ENCODE data around the gene UBE2QL1. TPM values are rescaled to one million over a fixed set of nuclear protein-coding genes. Genes with fewer than 3 reads are reported as not detected.

UBE2QL1 gene
- total RNA-seq, 1 donor from 2014 or later = 0.73 TPM

DNA sequence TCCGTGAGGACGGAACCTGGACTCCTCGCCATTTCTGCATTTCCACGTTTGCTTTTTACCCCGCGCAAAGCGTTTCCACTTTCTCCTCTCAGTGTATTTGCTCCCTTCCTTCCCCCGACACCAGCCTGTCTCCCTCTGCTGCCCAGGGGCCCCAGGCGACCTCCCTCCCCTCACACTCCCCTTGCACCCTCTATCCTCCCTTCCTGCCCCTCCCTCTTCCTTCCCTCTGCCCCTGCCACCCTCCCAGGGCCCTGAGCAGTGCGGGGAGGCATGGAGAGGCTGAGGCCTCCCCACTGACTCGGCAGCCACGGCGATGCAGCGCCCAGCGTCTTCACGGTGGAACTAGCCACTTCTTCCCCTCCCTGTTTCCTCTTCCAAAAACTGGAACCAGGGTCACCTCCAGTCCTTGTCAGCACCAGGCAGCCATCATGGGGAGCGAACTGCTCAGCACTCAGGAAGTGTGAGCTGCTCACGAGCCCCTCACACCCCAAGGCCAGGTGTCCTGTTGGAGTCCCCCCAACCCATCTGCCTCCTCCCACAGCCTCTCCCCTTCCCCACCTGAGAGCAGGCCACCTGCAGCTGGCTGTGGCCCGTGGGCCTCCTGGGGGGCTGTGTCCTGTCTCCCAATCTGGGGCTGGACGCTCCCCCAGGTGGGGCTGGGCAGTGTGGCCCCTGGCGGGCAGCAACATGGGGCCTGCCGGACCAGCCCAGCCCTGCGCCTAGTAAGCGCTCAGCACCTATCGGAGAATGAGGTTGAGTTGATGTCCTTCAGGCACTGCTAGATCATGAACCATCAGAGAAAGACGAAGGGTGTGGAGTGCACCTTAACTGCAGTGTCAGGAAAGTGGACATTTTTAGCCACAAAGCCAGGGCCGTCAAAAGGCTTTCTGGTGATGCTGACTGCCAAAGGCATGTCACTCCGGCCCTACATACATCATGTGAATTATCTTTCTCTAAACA is 17.5 kb downstream of the UBE2QL1 start:
- Mint-ChIP-seq H3K36me3 (ENCODE audit: low read depth) (no peaks in the 10 kb centered on the region), H3K9me3 (no peaks in the 10 kb centered on the region), H3K27ac (no peak overlapping the region), H3K4me1 (ENCODE audit: low read depth) (no peaks in the 10 kb centered on the region), H3K27me3 (ENCODE audit: insufficient read depth) (peaks cover 9% of the 10 kb centered on the region), H3K4me3 (no peak overlapping the region)
- no peak for DNase-seq (ENCODE audit: low spot score)
- intact Hi-C loops (cut with micrococcal nuclease) = no loop called here

- no peak overlapping the region for H3K27ac Mint-ChIP-seq
- no peak for DNase-seq (ENCODE audit: low spot score)
- no peak overlapping the region for H3K4me3 Mint-ChIP-seq
- H3K9me3 Mint-ChIP-seq = no peaks in the 10 kb centered on the region
- no peaks in the 10 kb centered on the region for H3K36me3 Mint-ChIP-seq (ENCODE audit: low read depth)
- intact Hi-C loops (cut with micrococcal nuclease) = no loop called here
- H3K4me1 Mint-ChIP-seq (ENCODE audit: low read depth) = no peaks in the 10 kb centered on the region
- H3K27me3 Mint-ChIP-seq (ENCODE audit: insufficient read depth) = peaks cover 9% of the 10 kb centered on the region
Observed at GRCh38 chr5:6466975-6467567, 18.4 kb downstream of the UBE2QL1 start.

DNA sequence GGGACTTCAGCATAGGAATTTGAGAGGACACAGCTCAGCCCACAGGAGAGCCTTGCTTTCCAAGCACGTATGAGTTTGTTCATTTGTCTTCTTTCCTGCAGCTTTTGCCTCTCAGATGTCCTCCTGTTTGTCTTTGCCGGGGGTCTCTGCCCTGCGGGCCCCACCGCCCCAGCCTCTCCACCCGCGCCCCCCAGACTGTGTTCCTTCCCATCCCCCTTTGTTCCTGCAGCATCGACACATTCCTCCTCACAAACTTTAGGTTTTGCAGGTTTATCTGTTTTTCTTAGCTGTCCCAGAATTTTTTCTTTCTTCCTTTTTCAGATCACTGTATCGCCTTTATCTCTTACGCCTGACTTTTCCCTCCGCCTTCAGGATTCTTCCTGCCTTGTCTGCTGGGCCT is 18.9 kb downstream of the UBE2QL1 start:
- H3K4me1 Mint-ChIP-seq (ENCODE audit: low read depth) = no peaks in the 10 kb centered on the region
- no peaks in the 10 kb centered on the region for H3K9me3 Mint-ChIP-seq
- intact Hi-C loops (cut with micrococcal nuclease) = no loop called here
- no peak for DNase-seq (ENCODE audit: low spot score)
- H3K4me3 Mint-ChIP-seq = no peak overlapping the region
- H3K36me3 Mint-ChIP-seq (ENCODE audit: low read depth) = no peaks in the 10 kb centered on the region
- no peak overlapping the region for H3K27ac Mint-ChIP-seq
- peaks cover 9% of the 10 kb centered on the region for H3K27me3 Mint-ChIP-seq (ENCODE audit: insufficient read depth)

DNA sequence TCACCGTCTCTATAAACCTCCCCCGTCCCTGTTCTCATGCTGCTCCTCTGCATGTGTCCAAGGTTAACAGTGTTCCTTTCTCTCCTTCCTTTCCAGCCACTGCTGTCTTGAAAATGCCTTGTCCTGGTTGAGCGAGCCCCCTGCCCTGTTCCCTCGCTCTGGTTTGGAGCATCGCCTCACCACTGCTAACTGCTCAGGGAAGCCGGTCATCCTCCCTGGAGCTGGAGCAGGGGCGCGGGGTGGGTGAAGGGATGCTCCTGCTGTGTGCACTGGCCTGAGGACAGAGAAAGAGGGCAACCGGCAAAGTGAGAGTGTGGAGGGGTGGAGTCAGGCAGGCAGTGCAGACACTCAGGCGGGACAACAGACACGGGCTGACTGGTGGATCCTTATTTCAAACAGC is 19.4 kb downstream of the UBE2QL1 start:
- Mint-ChIP-seq H3K27me3 (ENCODE audit: insufficient read depth) (peaks cover 9% of the 10 kb centered on the region), H3K4me1 (ENCODE audit: low read depth) (no peaks in the 10 kb centered on the region), H3K36me3 (ENCODE audit: low read depth) (no peaks in the 10 kb centered on the region), H3K9me3 (no peaks in the 10 kb centered on the region), H3K4me3 (no peak overlapping the region), H3K27ac (no peak overlapping the region)
- DNase-seq (ENCODE audit: low spot score) = no peak
- intact Hi-C loops (cut with micrococcal nuclease) = no loop called here

- no peak overlapping the region for H3K27ac Mint-ChIP-seq
- no peaks in the 10 kb centered on the region for H3K4me1 Mint-ChIP-seq (ENCODE audit: low read depth)
- H3K36me3 Mint-ChIP-seq (ENCODE audit: low read depth) = no peaks in the 10 kb centered on the region
- H3K4me3 Mint-ChIP-seq = no peak overlapping the region
- intact Hi-C loops (cut with micrococcal nuclease) = no loop called here
- no peak for DNase-seq (ENCODE audit: low spot score)
- H3K9me3 Mint-ChIP-seq = no peaks in the 10 kb centered on the region
- H3K27me3 Mint-ChIP-seq (ENCODE audit: insufficient read depth) = peaks cover 9% of the 10 kb centered on the region
Observed at GRCh38 chr5:6468870-6469269, 20.2 kb downstream of the UBE2QL1 start.

- Mint-ChIP-seq H3K36me3 (ENCODE audit: low read depth) (no peaks in the 10 kb centered on the region), H3K27ac (no peak overlapping the region), H3K27me3 (ENCODE audit: insufficient read depth) (peaks cover 9% of the 10 kb centered on the region), H3K4me3 (no peak overlapping the region), H3K4me1 (ENCODE audit: low read depth) (no peaks in the 10 kb centered on the region), H3K9me3 (no peaks in the 10 kb centered on the region)
- intact Hi-C loops (cut with micrococcal nuclease) = no loop called here
- DNase-seq (ENCODE audit: low spot score) = no peak
Observed at GRCh38 chr5:6469836-6470235, 21.2 kb downstream of the UBE2QL1 start.

DNA sequence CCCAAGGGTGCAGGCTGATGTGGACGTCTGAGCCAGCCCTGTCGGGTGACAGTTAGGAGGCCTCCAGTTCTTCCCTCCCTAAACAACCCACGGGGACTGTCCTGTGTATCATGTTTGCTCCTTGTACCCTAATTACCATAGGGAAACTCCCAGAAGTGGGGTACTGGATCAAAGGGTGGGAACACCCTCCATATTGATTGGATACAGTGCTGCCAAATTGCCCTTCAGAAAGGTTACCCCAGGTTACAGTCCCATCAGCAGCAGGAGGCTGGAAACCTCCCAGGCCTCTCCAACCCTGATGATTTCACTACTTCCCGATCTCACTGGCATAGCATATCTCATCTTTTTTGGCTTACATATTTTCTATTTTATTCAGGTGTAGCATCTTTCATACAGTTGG is 22.0 kb downstream of the UBE2QL1 start:
- H3K4me1 Mint-ChIP-seq (ENCODE audit: low read depth) = no peaks in the 10 kb centered on the region
- H3K27ac Mint-ChIP-seq = no peak overlapping the region
- no peaks in the 10 kb centered on the region for H3K36me3 Mint-ChIP-seq (ENCODE audit: low read depth)
- H3K27me3 Mint-ChIP-seq (ENCODE audit: insufficient read depth) = peaks cover 9% of the 10 kb centered on the region
- H3K4me3 Mint-ChIP-seq = no peak overlapping the region
- H3K9me3 Mint-ChIP-seq = no peaks in the 10 kb centered on the region
- intact Hi-C loops (cut with micrococcal nuclease) = no loop called here
- no peak for DNase-seq (ENCODE audit: low spot score)

DNA sequence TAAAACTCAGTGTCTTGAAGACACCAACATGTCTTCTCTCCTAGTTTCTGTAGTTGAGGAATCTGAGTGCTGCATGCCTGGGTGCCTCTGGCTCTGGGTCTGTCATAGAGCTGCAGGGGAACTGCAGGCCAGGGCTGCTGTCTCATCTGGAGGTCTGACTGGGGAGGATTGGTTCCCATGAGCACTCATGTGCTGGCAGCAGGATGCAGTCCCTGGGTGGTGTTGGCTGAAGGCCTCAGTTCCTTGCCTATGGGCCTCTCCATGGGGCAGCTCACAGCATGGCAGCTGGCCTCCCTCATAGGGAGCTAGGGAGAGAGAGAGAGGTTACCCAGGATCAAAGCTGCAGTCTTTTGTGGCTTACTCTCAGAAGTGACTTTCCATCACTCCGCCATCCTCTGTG is 22.6 kb downstream of the UBE2QL1 start:
- Mint-ChIP-seq H3K27me3 (ENCODE audit: insufficient read depth) (peaks cover 9% of the 10 kb centered on the region), H3K4me3 (no peak overlapping the region), H3K27ac (no peak overlapping the region), H3K9me3 (no peaks in the 10 kb centered on the region), H3K36me3 (ENCODE audit: low read depth) (no peaks in the 10 kb centered on the region), H3K4me1 (ENCODE audit: low read depth) (no peaks in the 10 kb centered on the region)
- no peak for DNase-seq (ENCODE audit: low spot score)
- intact Hi-C loops (cut with micrococcal nuclease) = no loop called here

DNA sequence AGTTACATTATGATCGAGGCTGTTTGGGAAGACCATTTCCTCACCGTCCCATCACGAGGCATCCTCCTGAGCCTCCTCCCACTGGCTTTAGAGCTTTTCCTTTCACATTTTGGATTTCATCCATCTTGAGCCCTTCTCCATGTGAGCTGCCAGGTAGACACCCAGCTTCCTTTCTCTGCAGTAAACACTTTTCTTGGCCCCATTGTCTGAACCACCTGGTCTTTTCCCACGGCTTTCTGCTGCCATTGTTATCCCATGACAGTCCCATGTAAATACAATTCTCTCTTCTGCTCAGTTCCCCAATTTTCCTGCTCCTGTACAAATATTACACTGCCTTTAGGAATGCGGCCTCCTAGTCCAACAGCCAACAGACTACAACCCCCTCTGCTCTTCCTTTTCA is 24.1 kb downstream of the UBE2QL1 start:
- Mint-ChIP-seq H3K4me1 (ENCODE audit: low read depth) (no peaks in the 10 kb centered on the region), H3K27me3 (ENCODE audit: insufficient read depth) (peaks cover 7% of the 10 kb centered on the region), H3K36me3 (ENCODE audit: low read depth) (no peaks in the 10 kb centered on the region), H3K9me3 (no peaks in the 10 kb centered on the region), H3K27ac (no peak overlapping the region), H3K4me3 (no peak overlapping the region)
- DNase-seq (ENCODE audit: low spot score) = no peak
- intact Hi-C loops (cut with micrococcal nuclease) = no loop called here

DNA sequence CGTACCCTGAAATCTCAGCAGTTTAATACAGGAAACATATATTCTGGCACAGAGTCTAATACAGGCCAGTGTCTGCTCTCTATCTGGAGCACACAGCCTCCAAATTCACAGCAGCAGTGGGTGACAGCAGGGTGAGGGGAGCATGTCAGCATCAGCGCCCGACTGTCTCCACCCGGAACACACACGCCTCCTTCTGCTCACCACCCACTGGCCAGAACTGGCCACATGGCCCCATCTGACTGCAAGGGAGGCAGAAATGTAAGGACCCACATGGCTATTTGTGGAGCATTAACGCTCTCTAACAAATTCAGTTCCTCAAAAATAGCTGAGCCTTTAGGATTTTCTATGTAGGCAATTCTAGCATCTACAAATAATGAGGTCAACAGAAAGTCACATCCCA is 24.6 kb downstream of the UBE2QL1 start:
- no peak for DNase-seq (ENCODE audit: low spot score)
- H3K27me3 Mint-ChIP-seq (ENCODE audit: insufficient read depth) = peaks cover 3% of the 10 kb centered on the region
- H3K36me3 Mint-ChIP-seq (ENCODE audit: low read depth) = no peaks in the 10 kb centered on the region
- no peaks in the 10 kb centered on the region for H3K4me1 Mint-ChIP-seq (ENCODE audit: low read depth)
- intact Hi-C loops (cut with micrococcal nuclease) = no loop called here
- no peak overlapping the region for H3K4me3 Mint-ChIP-seq
- H3K9me3 Mint-ChIP-seq = no peaks in the 10 kb centered on the region
- H3K27ac Mint-ChIP-seq = no peak overlapping the region

- Mint-ChIP-seq H3K4me3 (no peak overlapping the region), H3K27me3 (ENCODE audit: insufficient read depth) (no peaks in the 10 kb centered on the region), H3K27ac (no peak overlapping the region), H3K9me3 (no peaks in the 10 kb centered on the region), H3K36me3 (ENCODE audit: low read depth) (no peaks in the 10 kb centered on the region), H3K4me1 (ENCODE audit: low read depth) (no peaks in the 10 kb centered on the region)
- intact Hi-C loops (cut with micrococcal nuclease) = no loop called here
- no peak for DNase-seq (ENCODE audit: low spot score)
Observed at GRCh38 chr5:6475626-6476312, 27.1 kb downstream of the UBE2QL1 start.

DNA sequence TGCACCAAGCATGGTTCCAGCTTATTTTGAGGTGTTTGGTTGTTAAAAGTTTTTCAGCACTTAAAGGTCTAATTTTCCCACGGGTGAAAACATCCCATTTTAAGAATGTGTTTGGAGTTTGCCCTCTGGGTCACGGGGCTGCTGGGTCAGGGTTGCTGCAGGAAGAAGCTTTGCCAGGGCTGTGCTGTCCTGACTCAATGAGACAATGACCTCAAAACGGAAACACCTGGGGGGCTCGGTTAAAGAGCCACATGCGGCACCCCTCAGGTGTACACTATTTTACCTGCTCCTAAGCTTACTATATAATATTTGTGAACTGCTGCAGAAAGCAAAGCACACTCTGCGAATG is 27.6 kb downstream of the UBE2QL1 start:
- DNase-seq (ENCODE audit: low spot score) = no peak
- Mint-ChIP-seq H3K36me3 (ENCODE audit: low read depth) (no peaks in the 10 kb centered on the region), H3K4me3 (no peak overlapping the region), H3K27ac (no peak overlapping the region), H3K9me3 (no peaks in the 10 kb centered on the region), H3K4me1 (ENCODE audit: low read depth) (no peaks in the 10 kb centered on the region), H3K27me3 (ENCODE audit: insufficient read depth) (no peaks in the 10 kb centered on the region)
- intact Hi-C loops (cut with micrococcal nuclease) = no loop called here

DNA sequence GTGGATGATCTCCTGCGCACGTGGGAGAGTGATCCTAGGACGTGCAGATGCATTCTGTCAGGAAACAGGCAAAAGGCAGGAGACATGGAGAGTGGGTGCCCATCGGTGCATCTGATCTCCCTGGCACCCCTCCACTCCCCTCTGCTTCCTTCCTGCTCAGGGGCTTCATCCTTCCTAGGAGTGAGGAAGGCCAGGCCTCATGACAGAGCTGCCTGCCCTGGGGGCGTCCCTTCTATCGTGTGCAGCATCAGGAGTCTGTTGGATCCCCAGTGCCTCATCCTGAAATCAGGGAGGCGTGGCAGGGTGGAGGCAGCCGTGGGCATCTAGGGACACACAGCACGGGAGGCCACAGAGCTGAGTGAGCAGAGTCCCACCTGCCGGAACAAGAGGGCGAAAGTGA is 30.1 kb downstream of the UBE2QL1 start:
- no peak for DNase-seq (ENCODE audit: low spot score)
- Mint-ChIP-seq H3K27me3 (ENCODE audit: insufficient read depth) (peaks cover 2% of the 10 kb centered on the region), H3K36me3 (ENCODE audit: low read depth) (no peaks in the 10 kb centered on the region), H3K9me3 (no peaks in the 10 kb centered on the region), H3K4me1 (ENCODE audit: low read depth) (peaks cover 6% of the 10 kb centered on the region), H3K27ac (no peak overlapping the region), H3K4me3 (no peak overlapping the region)
- intact Hi-C loops (cut with micrococcal nuclease) = no loop called here
